Lower lobe of right lung (tissue), 2 donors: ENCODE results near the gene ANKHD1. TPM values are rescaled to one million over a fixed set of nuclear protein-coding genes. Genes with fewer than 3 reads are reported as not detected.

Experiments
- ATAC-seq, 2 donors: fragments of 200-7000 bp; cut with Tn5 transposase; one replicate each; pipeline ENCODE4 v1.9.1; 2020 to 2022; ENCODE audit warnings: mild to moderate bottlenecking in 2 of 2, moderate library complexity in 2 of 2
- DNase-seq: peaks from one replicate; pipeline ENCODE4 v3.0.0-alpha.2; 2020
- H3K27ac ChIP-seq: fragments of 200-600 bp; one replicate; pipeline ENCODE4 v1.8.0; 2022
- H3K27me3 ChIP-seq: fragments of 200-600 bp; one replicate; pipeline ENCODE4 v1.8.0; 2022; ENCODE audit warnings: low read depth
- H3K36me3 ChIP-seq: fragments of 200-600 bp; one replicate; pipeline ENCODE4 v1.8.0; 2022; ENCODE audit warnings: mild to moderate bottlenecking
- H3K4me1 ChIP-seq: fragments of 200-600 bp; one replicate; pipeline ENCODE4 v1.8.0; 2022
- H3K4me3 ChIP-seq: fragments of 200-600 bp; one replicate; pipeline ENCODE4 v1.8.0; 2022; ENCODE audit warnings: mild to moderate bottlenecking
- H3K9me3 ChIP-seq: fragments of 200-600 bp; one replicate; pipeline ENCODE4 v1.8.0; 2022
- intact Hi-C: fragments of 100-400 bp; cut with DNase I; formaldehyde crosslinking; loops from one replicate; pipeline ENCODE4 v1.11.0; 2022
- total RNA-seq: library from RNA; stranded (reverse); fragmentation: NEBNext Ultra II Directional; extraction: Animal tissue kit (Norgen Biotek cat#: 25700); gene quantifications from one replicate; pipeline ENCODE4 v1.2.1, GENCODE V29; 2021
- TF ChIP-seq, protein P1 (sequence below): fragments of 200-600 bp; IDR thresholded peaks from one replicate; pipeline ENCODE4 v1.8.0; 2022; ENCODE audit warnings: antibody characterized with exemption, mild to moderate bottlenecking
- donor health status: DM: no; HTN: yes; CAD: no; lungs with severe emphysema.

ANKHD1 gene
- total RNA-seq, 1 donor from 2014 or later: 133 TPM

DNA sequence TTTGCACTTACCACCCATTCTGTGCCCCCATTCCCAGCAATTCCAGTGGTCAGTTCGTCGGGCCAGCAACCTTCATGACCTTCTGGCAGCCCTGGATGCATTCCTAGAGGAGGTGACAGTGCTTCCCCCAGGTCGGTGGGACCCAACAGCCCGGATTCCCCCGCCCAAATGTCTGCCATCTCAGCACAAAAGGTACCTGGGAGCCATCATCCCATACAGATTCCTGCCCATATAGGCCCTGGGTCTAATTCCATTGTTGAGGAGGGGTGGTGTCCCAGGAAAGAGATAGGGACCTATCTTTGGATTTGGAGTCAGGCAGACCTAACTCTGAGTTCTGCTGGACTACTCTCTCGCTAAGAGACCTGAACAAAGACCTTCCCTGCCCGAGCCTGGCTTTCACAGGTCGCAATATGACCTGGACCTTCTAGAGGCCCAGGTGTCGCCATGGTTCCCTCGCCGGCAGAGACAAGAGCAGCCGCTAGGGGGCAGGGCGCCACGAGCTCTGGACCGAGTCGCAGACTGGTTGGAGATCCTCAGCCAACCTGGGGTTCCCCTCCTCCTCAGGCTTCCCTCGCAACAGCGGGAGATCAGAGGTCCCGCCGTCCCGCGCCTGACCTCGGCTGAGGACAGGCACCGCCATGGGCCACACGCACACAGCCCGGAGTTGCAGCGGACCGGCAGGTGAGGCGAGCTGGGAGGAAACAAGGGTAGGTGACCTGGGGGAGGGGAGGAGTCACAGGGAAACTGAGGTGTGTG, 38.6 kb upstream of the ANKHD1 start:
- no peak overlapping the region for H3K27ac ChIP-seq
- no peaks in the 10 kb centered on the region for H3K36me3 ChIP-seq
- TF ChIP-seq, protein P1, sequence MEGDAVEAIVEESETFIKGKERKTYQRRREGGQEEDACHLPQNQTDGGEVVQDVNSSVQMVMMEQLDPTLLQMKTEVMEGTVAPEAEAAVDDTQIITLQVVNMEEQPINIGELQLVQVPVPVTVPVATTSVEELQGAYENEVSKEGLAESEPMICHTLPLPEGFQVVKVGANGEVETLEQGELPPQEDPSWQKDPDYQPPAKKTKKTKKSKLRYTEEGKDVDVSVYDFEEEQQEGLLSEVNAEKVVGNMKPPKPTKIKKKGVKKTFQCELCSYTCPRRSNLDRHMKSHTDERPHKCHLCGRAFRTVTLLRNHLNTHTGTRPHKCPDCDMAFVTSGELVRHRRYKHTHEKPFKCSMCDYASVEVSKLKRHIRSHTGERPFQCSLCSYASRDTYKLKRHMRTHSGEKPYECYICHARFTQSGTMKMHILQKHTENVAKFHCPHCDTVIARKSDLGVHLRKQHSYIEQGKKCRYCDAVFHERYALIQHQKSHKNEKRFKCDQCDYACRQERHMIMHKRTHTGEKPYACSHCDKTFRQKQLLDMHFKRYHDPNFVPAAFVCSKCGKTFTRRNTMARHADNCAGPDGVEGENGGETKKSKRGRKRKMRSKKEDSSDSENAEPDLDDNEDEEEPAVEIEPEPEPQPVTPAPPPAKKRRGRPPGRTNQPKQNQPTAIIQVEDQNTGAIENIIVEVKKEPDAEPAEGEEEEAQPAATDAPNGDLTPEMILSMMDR: peak; percentile 95
- DNase-seq: peak; percentile 90
- H3K9me3 ChIP-seq: no peaks in the 10 kb centered on the region
- peaks cover 8% of the 10 kb centered on the region for H3K4me1 ChIP-seq
- peak; percentile 89 to 90 for ATAC-seq
- intact Hi-C loops: no loop called here
- peak overlapping the region; percentile 38 for H3K4me3 ChIP-seq
- no peaks in the 10 kb centered on the region for H3K27me3 ChIP-seq

DNA sequence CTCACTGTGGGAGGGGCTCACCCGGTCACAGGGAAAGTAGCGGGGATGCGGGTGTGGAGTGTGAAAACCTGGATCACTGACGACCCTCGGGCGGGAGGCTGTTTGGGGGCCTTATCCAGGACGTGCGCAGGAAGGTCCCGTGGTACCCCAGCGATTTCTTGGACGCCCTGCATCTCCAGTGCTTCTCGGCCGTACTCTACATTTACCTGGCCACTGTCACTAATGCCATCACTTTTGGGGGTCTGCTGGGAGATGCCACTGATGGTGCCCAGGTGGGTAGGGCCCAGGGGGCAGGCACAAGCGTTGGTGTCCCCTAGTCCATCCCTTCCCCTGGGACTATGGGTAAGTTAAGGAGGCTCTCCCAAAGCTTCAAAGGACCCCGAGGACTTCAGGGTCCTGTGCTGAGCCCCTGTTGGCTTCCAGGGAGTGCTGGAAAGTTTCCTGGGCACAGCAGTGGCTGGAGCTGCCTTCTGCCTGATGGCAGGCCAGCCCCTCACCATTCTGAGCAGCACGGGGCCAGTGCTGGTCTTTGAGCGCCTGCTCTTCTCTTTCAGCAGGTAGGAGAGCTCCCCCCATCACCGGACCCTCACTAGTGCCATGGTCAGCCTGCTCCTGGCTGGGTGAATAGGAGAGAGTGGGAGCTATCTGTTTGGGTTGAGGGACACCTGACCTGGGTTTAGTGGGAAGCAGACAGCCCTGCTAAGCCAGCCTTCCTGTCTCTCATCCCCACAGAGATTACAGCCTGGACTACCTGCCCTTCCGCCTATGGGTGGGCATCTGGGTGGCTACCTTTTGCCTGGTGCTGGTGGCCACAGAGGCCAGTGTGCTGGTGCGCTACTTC, 37.8 kb upstream of the ANKHD1 start:
- TF ChIP-seq, protein P1: no peak
- no peaks in the 10 kb centered on the region for H3K27me3 ChIP-seq
- peak overlapping the region; percentile 38 for H3K4me3 ChIP-seq
- no peaks in the 10 kb centered on the region for H3K9me3 ChIP-seq
- peaks cover 8% of the 10 kb centered on the region for H3K4me1 ChIP-seq
- H3K27ac ChIP-seq: no peak overlapping the region
- H3K36me3 ChIP-seq: no peaks in the 10 kb centered on the region
- ATAC-seq (no peak), DNase-seq (no peak)
- intact Hi-C loops: no loop called here

DNA sequence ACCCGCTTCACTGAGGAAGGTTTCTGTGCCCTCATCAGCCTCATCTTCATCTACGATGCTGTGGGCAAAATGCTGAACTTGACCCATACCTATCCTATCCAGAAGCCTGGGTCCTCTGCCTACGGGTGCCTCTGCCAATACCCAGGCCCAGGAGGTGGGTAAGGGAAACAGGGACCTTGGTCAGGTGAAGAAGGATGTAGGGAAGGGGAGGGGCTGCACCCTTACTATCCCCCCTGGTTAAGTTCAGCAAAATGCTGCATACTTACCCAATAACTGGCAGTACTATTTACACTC, 37.2 kb upstream of the ANKHD1 start:
- H3K4me3 ChIP-seq: no peak overlapping the region
- H3K9me3 ChIP-seq: no peaks in the 10 kb centered on the region
- H3K27me3 ChIP-seq: no peaks in the 10 kb centered on the region
- DNase-seq: no peak
- no peaks in the 10 kb centered on the region for H3K36me3 ChIP-seq
- TF ChIP-seq, protein P1: no peak
- intact Hi-C loops: no loop called here
- no peak overlapping the region for H3K27ac ChIP-seq
- peaks cover 8% of the 10 kb centered on the region for H3K4me1 ChIP-seq
- ATAC-seq: no peak

DNA sequence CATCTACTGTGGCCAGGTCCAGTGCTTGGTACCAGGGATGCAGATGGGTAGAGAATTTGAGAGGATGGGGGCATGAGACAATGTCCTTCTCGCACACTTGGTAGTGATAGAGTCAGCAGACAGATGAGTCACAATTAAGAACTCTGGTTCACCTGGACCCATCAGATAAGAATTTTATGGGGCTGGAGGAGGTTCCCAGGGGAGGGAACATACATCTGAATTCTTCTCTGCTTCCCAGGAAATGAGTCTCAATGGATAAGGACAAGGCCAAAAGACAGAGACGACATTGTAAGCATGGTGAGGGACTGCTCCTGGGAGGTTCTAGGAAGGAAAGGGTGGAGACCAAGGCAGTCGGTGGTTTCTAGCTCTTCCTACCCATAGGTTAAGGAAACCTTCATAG, 36.4 kb upstream of the ANKHD1 start:
- Histone ChIP-seq H3K27me3 (no peaks in the 10 kb centered on the region), H3K36me3 (no peaks in the 10 kb centered on the region), H3K27ac (no peak overlapping the region), H3K4me3 (no peak overlapping the region), H3K9me3 (no peaks in the 10 kb centered on the region), H3K4me1 (peaks cover 8% of the 10 kb centered on the region)
- TF ChIP-seq, protein P1: no peak
- intact Hi-C loops: no loop called here
- ATAC-seq: no peak
- no peak for DNase-seq

DNA sequence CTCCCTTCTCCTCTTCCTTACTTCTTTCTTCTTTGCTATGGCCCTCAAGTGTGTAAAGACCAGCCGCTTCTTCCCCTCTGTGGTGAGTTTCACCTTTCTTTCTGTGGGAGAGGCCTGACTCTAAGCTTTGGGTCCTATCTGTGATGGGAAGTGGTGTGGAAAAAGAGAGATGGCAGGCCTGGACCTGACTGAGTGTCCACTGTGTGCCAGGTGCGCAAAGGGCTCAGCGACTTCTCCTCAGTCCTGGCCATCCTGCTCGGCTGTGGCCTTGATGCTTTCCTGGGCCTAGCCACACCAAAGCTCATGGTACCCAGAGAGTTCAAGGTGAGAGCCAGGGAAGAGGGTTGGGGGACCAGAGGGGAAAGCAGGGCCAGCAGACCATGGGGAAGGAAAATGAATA, 35.7 kb upstream of the ANKHD1 start:
- H3K4me1 ChIP-seq: peaks cover 8% of the 10 kb centered on the region
- no peak overlapping the region for H3K4me3 ChIP-seq
- no peaks in the 10 kb centered on the region for H3K9me3 ChIP-seq
- no peaks in the 10 kb centered on the region for H3K27me3 ChIP-seq
- no peaks in the 10 kb centered on the region for H3K36me3 ChIP-seq
- no peak for DNase-seq
- no peak overlapping the region for H3K27ac ChIP-seq
- TF ChIP-seq, protein P1: no peak
- no peak for ATAC-seq
- intact Hi-C loops: no loop called here
